Type B pancreatic cell (in vitro differentiated cells): ENCODE measurements around the gene TAS1R2. TPM values are rescaled to one million over a fixed set of nuclear protein-coding genes. Genes with fewer than 3 reads are reported as not detected.

Experiments used
- DNase-seq: peaks from one replicate; pipeline ENCODE4 v3.0.0; 2021; ENCODE audit warnings: mixed read lengths; ENCODE audit not compliant: unreplicated experiment; ENCODE audit errors: extremely low spot score
- H3K27ac Mint-ChIP-seq: 2 replicates; pipeline ENCODE4 v1.8.0; 2021; ENCODE audit warnings: mild to moderate bottlenecking, mixed read lengths
- H3K27me3 Mint-ChIP-seq: 2 replicates; pipeline ENCODE4 v1.8.0; 2021; ENCODE audit warnings: mixed read lengths
- H3K36me3 Mint-ChIP-seq: 2 replicates; pipeline ENCODE4 v1.8.0; 2021; ENCODE audit warnings: mixed read lengths
- H3K4me1 Mint-ChIP-seq: one replicate; pipeline ENCODE4 v1.8.0; 2021; ENCODE audit warnings: mixed read lengths; ENCODE audit not compliant: unreplicated experiment
- H3K4me3 Mint-ChIP-seq: 2 replicates; pipeline ENCODE4 v1.8.0; 2021; ENCODE audit warnings: mild to moderate bottlenecking, mixed read lengths
- H3K9me3 Mint-ChIP-seq: 2 replicates; pipeline ENCODE4 v1.8.0; 2021; ENCODE audit warnings: mixed read lengths
- total RNA-seq: library from RNA; stranded (reverse); gene quantifications from 2 replicates; pipeline ENCODE4 v1.2.1, GENCODE V29; 2021; ENCODE audit warnings: low replicate concordance
- TF ChIP-seq, protein P1 (sequence below): fragments of 200-600 bp; sonication (generic); conservative IDR thresholded peaks from 2 replicates; pipeline ENCODE4 v1.5.0; 2021; ENCODE audit warnings: antibody characterized with exemption, mild to moderate bottlenecking

The TAS1R2 gene
- total RNA-seq, 1 donor from 2014 or later, result not detected

GRCh38 chr1:18866314-18866713, 6.9 kb upstream of the TAS1R2 start:
- TF ChIP-seq, protein P1, sequence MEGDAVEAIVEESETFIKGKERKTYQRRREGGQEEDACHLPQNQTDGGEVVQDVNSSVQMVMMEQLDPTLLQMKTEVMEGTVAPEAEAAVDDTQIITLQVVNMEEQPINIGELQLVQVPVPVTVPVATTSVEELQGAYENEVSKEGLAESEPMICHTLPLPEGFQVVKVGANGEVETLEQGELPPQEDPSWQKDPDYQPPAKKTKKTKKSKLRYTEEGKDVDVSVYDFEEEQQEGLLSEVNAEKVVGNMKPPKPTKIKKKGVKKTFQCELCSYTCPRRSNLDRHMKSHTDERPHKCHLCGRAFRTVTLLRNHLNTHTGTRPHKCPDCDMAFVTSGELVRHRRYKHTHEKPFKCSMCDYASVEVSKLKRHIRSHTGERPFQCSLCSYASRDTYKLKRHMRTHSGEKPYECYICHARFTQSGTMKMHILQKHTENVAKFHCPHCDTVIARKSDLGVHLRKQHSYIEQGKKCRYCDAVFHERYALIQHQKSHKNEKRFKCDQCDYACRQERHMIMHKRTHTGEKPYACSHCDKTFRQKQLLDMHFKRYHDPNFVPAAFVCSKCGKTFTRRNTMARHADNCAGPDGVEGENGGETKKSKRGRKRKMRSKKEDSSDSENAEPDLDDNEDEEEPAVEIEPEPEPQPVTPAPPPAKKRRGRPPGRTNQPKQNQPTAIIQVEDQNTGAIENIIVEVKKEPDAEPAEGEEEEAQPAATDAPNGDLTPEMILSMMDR, result no peak
- no peak overlapping the region for H3K27ac Mint-ChIP-seq
- H3K36me3 Mint-ChIP-seq, result no peaks in the 10 kb centered on the region
- H3K27me3 Mint-ChIP-seq, result peaks cover 22% of the 10 kb centered on the region
- H3K4me3 Mint-ChIP-seq, result no peak overlapping the region
- no peaks in the 10 kb centered on the region for H3K4me1 Mint-ChIP-seq
- DNase-seq, result no peak
- no peaks in the 10 kb centered on the region for H3K9me3 Mint-ChIP-seq

GRCh38 chr1:18865176-18865575, 5.7 kb upstream of the TAS1R2 start:
- Mint-ChIP-seq H3K9me3 (no peaks in the 10 kb centered on the region), H3K4me1 (no peaks in the 10 kb centered on the region), H3K27me3 (peaks cover 22% of the 10 kb centered on the region), H3K36me3 (no peaks in the 10 kb centered on the region), H3K4me3 (no peak overlapping the region), H3K27ac (no peak overlapping the region)
- DNase-seq, result no peak
- TF ChIP-seq, protein P1, result no peak

DNA sequence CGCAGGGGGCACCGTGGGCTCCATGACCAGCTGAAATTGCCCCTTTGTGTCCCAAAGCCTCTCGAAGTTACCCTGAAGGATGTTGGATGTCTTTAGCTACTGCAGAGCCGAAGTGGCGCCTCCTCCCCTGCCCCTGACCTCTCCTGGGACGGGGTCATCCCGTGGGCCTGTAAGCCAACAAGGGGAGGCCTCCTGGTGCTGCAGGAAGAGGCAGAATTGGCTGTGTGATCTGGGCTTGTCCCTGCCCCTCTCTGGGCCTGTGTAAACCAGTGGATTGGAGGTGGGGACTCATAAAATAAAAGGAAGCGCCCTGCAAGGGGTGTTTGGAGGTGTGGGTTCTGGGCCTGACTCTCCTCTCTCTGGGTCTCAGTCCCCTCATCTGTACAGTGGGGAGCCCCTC, 2.1 kb upstream of the TAS1R2 start:
- Mint-ChIP-seq H3K4me1 (no peaks in the 10 kb centered on the region), H3K27ac (no peak overlapping the region), H3K36me3 (no peaks in the 10 kb centered on the region), H3K9me3 (no peaks in the 10 kb centered on the region), H3K4me3 (no peak overlapping the region), H3K27me3 (peaks cover 25% of the 10 kb centered on the region)
- DNase-seq, result no peak
- TF ChIP-seq, protein P1, result no peak

DNA sequence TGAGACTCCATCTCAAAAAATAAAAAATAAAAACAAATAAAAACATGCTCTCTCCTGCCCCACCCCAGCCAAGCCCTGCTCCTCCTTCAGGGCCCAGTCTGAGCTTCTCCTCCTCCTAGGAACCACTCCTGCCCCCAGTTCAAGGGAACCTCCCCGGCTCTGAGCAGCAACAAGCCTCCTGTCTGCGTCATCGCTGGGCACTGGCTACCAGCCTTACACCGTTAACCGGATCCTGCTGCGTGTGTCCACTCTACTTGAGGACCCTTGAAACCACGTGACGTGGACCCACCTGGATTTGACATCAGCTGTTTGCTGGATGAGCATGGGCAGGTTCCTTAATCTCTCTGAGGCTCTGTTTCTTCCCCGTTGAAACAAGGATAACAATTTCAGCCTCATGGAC, 1.6 kb upstream of the TAS1R2 start:
- no peak for DNase-seq
- Mint-ChIP-seq H3K9me3 (no peaks in the 10 kb centered on the region), H3K4me3 (no peak overlapping the region), H3K36me3 (no peaks in the 10 kb centered on the region), H3K27ac (no peak overlapping the region), H3K4me1 (no peaks in the 10 kb centered on the region), H3K27me3 (peaks cover 25% of the 10 kb centered on the region)
- TF ChIP-seq, protein P1, result no peak

DNA sequence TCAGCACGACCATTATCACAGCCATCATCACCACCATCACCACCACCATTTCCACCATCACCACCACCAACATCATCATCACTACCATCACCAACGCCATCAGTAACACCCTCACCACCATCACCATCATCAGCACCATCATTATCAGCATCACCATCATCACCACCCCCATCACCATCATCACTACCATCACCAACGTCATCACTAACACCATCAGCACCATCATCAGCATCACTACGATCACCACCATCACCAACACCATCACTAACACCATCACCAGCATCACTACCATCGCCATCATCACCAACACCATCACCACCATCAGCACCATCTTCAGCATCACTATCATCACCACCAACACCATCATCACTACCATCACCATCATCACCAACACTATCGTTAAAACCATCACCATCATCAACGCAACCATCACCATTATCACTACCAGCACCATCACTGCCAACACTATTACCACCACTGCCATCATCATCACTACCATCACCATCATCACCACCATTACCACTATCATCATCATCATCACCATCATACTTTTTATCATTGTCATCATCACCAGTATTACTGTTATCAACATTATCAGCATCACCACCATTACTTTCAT, 1.3 kb downstream of the TAS1R2 start:
- DNase-seq, result no peak
- no peak overlapping the region for H3K27ac Mint-ChIP-seq

More for the DNA sequence above, 1.3 kb downstream of the TAS1R2 start:
- Mint-ChIP-seq H3K36me3 (no peaks in the 10 kb centered on the region), H3K9me3 (no peaks in the 10 kb centered on the region), H3K4me3 (no peak overlapping the region), H3K27me3 (peaks cover 24% of the 10 kb centered on the region), H3K4me1 (no peaks in the 10 kb centered on the region)
- TF ChIP-seq, protein P1, result no peak
